ENCODE data around the gene ZNF648. TPM values are rescaled to one million over a fixed set of nuclear protein-coding genes. Genes with fewer than 3 reads are reported as not detected.
"Not testable (repeated sequence)": the region's sequence is repeated elsewhere in the genome, so short reads cannot be mapped to it uniquely, and the experiment has no call there.

The ZNF648 gene
- total RNA-seq, 1 donor from 2014 or later = not detected

GRCh38 chr1:182029002-182029378 lies 32.5 kb downstream of the ZNF648 start:
- Mint-ChIP-seq H3K27me3 (ENCODE audit: low read depth) (peaks cover 4% of the 10 kb centered on the region), H3K9me3 (ENCODE audit: low read depth) (peaks cover 2% of the 10 kb centered on the region), H3K36me3 (ENCODE audit: low read depth) (no peaks in the 10 kb centered on the region), H3K27ac (ENCODE audit: unreplicated experiment) (peak overlapping the region; percentile 94), H3K4me3 (ENCODE audit: unreplicated experiment) (peak overlapping the region; percentile 96), H3K4me1 (ENCODE audit: low read depth) (peaks cover 10% of the 10 kb centered on the region)
- TF ChIP-seq CTCF (IDR thresholded peaks at IDR 0.05) = no peak
- no peak for DNase-seq (ENCODE audit: low spot score)

- Mint-ChIP-seq H3K4me1 (ENCODE audit: low read depth) (no peaks in the 10 kb centered on the region), H3K27ac (ENCODE audit: unreplicated experiment) (no peak overlapping the region), H3K4me3 (ENCODE audit: unreplicated experiment) (no peak overlapping the region), H3K36me3 (ENCODE audit: low read depth) (peaks cover 2% of the 10 kb centered on the region), H3K9me3 (ENCODE audit: low read depth) (peaks cover 17% of the 10 kb centered on the region), H3K27me3 (ENCODE audit: low read depth) (peaks cover 4% of the 10 kb centered on the region)
- no peak for DNase-seq (ENCODE audit: low spot score)
- peak; percentile 28 for TF ChIP-seq CTCF (IDR thresholded peaks at IDR 0.05)
These were observed 46.2 kb downstream of the ZNF648 start for GRCh38 chr1:182015360-182015759.

GRCh38 chr1:182010800-182011370 lies 50.6 kb downstream of the ZNF648 start:
- H3K27ac Mint-ChIP-seq (ENCODE audit: unreplicated experiment); H3K36me3 Mint-ChIP-seq (ENCODE audit: low read depth); H3K4me3 Mint-ChIP-seq (ENCODE audit: unreplicated experiment); H3K4me1 Mint-ChIP-seq (ENCODE audit: low read depth); DNase-seq (ENCODE audit: low spot score); H3K27me3 Mint-ChIP-seq (ENCODE audit: low read depth): not testable (repeated sequence)
- H3K9me3 Mint-ChIP-seq (ENCODE audit: low read depth) = peaks cover 22% of the 10 kb centered on the region

- peaks cover 13% of the 10 kb centered on the region for H3K9me3 Mint-ChIP-seq (ENCODE audit: low read depth)
- H3K27me3 Mint-ChIP-seq (ENCODE audit: low read depth); H3K4me3 Mint-ChIP-seq (ENCODE audit: unreplicated experiment); H3K4me1 Mint-ChIP-seq (ENCODE audit: low read depth); DNase-seq (ENCODE audit: low spot score); H3K36me3 Mint-ChIP-seq (ENCODE audit: low read depth); H3K27ac Mint-ChIP-seq (ENCODE audit: unreplicated experiment): not testable (repeated sequence)
These were observed 56.1 kb downstream of the ZNF648 start for GRCh38 chr1:182005398-182005797.

GRCh38 chr1:182004601-182005000 lies 56.9 kb downstream of the ZNF648 start:
- peaks cover 3% of the 10 kb centered on the region for H3K27me3 Mint-ChIP-seq (ENCODE audit: low read depth)
- H3K9me3 Mint-ChIP-seq (ENCODE audit: low read depth) = peaks cover 10% of the 10 kb centered on the region
- no peak for TF ChIP-seq CTCF (IDR thresholded peaks at IDR 0.05)
- no peak overlapping the region for H3K27ac Mint-ChIP-seq (ENCODE audit: unreplicated experiment)
- no peaks in the 10 kb centered on the region for H3K4me1 Mint-ChIP-seq (ENCODE audit: low read depth)
- H3K36me3 Mint-ChIP-seq (ENCODE audit: low read depth) = peaks cover 1% of the 10 kb centered on the region
- no peak for DNase-seq (ENCODE audit: low spot score)
- H3K4me3 Mint-ChIP-seq (ENCODE audit: unreplicated experiment) = no peak overlapping the region
